Lower leg skin (tissue), 3 donors: ENCODE measurements around the gene GPX4.

Source experiments
- CTCF ChIP-seq, 3 donors: fragments of 450-650 bp; IDR thresholded peaks; one replicate each; pipeline ENCODE4 v1.5.1; 2016; ENCODE audit warnings: antibody characterized with exemption in 3 of 3, mild to moderate bottlenecking in 3 of 3, moderate library complexity in 2 of 3
- POLR2A ChIP-seq, 2 donors: fragments of 450-650 bp; IDR thresholded peaks; one replicate each; pipeline ENCODE4 v1.6.1; 2016 to 2017; ENCODE audit warnings: antibody characterized with exemption in 2 of 2, mild to moderate bottlenecking in 1 of 2, moderate library complexity in 1 of 2

GRCh38 chr19:1087813-1088415 lies 15.9 kb upstream of the GPX4 start:
- TF ChIP-seq CTCF (IDR thresholded peaks at IDR 0.05) (no peak), POLR2A (IDR thresholded peaks at IDR 0.05) (no peak)
